ENCODE results near the gene OR10G7.
"Not testable (repeated sequence)": the region's sequence is repeated elsewhere in the genome, so short reads cannot be mapped to it uniquely, and the experiment has no call there.

Gene OR10G7

GRCh38 chr11:124039557-124039956 is 1.6 kb downstream of the OR10G7 start:
- no peak for DNase-seq (ENCODE audit: low read depth)

- no peak for DNase-seq (ENCODE audit: low read depth)
Measured at GRCh38 chr11:124036666-124037065, 4.5 kb downstream of the OR10G7 start.

- no peak for DNase-seq (ENCODE audit: low read depth)
Measured at GRCh38 chr11:124026498-124026897, 14.6 kb downstream of the OR10G7 start, which contains the start of gene OR10G8. TSS of gene OR10G8 (plus strand) at chr11:124026798. CDS start at chr11:124029623, 2,825 bp downstream.

GRCh38 chr11:124015837-124016236 is 25.3 kb downstream of the OR10G7 start:
- not testable (repeated sequence) for DNase-seq (ENCODE audit: low read depth)

GRCh38 chr11:124012697-124013096 is 28.4 kb downstream of the OR10G7 start, which contains the start of gene OR10G4:
TSS of gene OR10G4 (plus strand) at chr11:124012997. CDS start at chr11:124015575, 2,578 bp downstream.
- no peak for DNase-seq (ENCODE audit: low read depth)

- DNase-seq (ENCODE audit: low read depth) = no peak
Measured at GRCh38 chr11:123995119-123995518, 46.0 kb downstream of the OR10G7 start, which contains the start of gene OR10G6. TSS of gene OR10G6 (minus strand) at chr11:123995161. CDS start at chr11:123995161, 0 bp downstream.

All from T-helper 22 cell (primary cell).